ENCODE data around the gene GNA12.
"Not testable (repeated sequence)": the region's sequence is repeated elsewhere in the genome, so short reads cannot be mapped to it uniquely, and the experiment has no call there.

GNA12 gene

GRCh38 chr7:2751086-2751485, 93.0 kb downstream of the GNA12 start:
- no peak for DNase-seq (ENCODE audit: low read depth in 2 of 2)

GRCh38 chr7:2750004-2750407, 94.1 kb downstream of the GNA12 start:
- DNase-seq (ENCODE audit: low read depth in 2 of 2), result no peak

GRCh38 chr7:2748684-2749083, 95.4 kb downstream of the GNA12 start:
- DNase-seq (ENCODE audit: low read depth in 2 of 2), result not testable (repeated sequence)

- not testable (repeated sequence) for DNase-seq (ENCODE audit: low read depth in 2 of 2)
Observed at GRCh38 chr7:2743523-2744185, 100.5 kb downstream of the GNA12 start.

GRCh38 chr7:2738766-2739549, 105.2 kb downstream of the GNA12 start:
- no peak for DNase-seq (ENCODE audit: low read depth in 2 of 2)

- no peak for DNase-seq (ENCODE audit: low read depth in 2 of 2)
Observed at GRCh38 chr7:2737771-2738540, 106.2 kb downstream of the GNA12 start.

GRCh38 chr7:2737005-2737743, 106.9 kb downstream of the GNA12 start:
- not testable (repeated sequence) for DNase-seq (ENCODE audit: low read depth in 2 of 2)

- DNase-seq (ENCODE audit: low read depth in 2 of 2), result no peak
Observed at GRCh38 chr7:2736411-2736914, 107.6 kb downstream of the GNA12 start.

GRCh38 chr7:2735744-2736143, 108.4 kb downstream of the GNA12 start:
- DNase-seq (ENCODE audit: low read depth in 2 of 2), result no peak

- DNase-seq (ENCODE audit: low read depth in 2 of 2), result no peak
Observed at GRCh38 chr7:2734751-2735571, 109.1 kb downstream of the GNA12 start.

GRCh38 chr7:2734084-2734686, 109.9 kb downstream of the GNA12 start:
- DNase-seq (ENCODE audit: low read depth in 2 of 2), result no peak

- DNase-seq (ENCODE audit: low read depth in 2 of 2), result no peak
Observed at GRCh38 chr7:2732959-2733584, 111.0 kb downstream of the GNA12 start.

- no peak for DNase-seq (ENCODE audit: low read depth in 2 of 2)
Observed at GRCh38 chr7:2732388-2732787, 111.7 kb downstream of the GNA12 start.

GRCh38 chr7:2730846-2731770, 113.0 kb downstream of the GNA12 start:
- DNase-seq (ENCODE audit: low read depth in 2 of 2), result no peak

GRCh38 chr7:2729893-2730716, 114.0 kb downstream of the GNA12 start:
- no peak for DNase-seq (ENCODE audit: low read depth in 2 of 2)

- DNase-seq (ENCODE audit: low read depth in 2 of 2), result no peak
Observed at GRCh38 chr7:2729031-2729892, 114.8 kb downstream of the GNA12 start.

Data from stimulated activated CD4-positive, alpha-beta T cell treated with anti-CD3 and anti-CD28 coated beads, Interleukin-4, amount 100 ng/mL, for 48 hours (primary cell).